Tibial nerve (tissue), 4 donors: Measurements from ENCODE around the gene CYP4F3. TPM values are rescaled to one million over a fixed set of nuclear protein-coding genes. Genes with fewer than 3 reads are reported as not detected.

Experiments used
- DNase-seq, 2 donors: peaks; one replicate each; pipeline ENCODE4 v3.0.0-alpha.2; 2019; ENCODE audit warnings: low spot score in 2 of 2
- H3K27ac ChIP-seq, 4 donors: fragments of 200-600 bp; sonication (generic) in 3 of 4; one replicate each; pipeline ENCODE4 v1.5.1; 2017 to 2019; ENCODE audit warnings: mild to moderate bottlenecking in 1 of 4
- H3K27me3 ChIP-seq, 2 donors: fragments of 200-600 bp; sonication (generic) in 1 of 2; one replicate each; pipeline versions ENCODE4 v1.5.1 to v1.6.0; 2017 to 2019
- H3K36me3 ChIP-seq, 3 donors: fragments of 200-600 bp; sonication (generic); one replicate each; pipeline ENCODE4 v1.5.1; 2018 to 2019
- H3K4me1 ChIP-seq, 4 donors: fragments of 200-600 bp; sonication (generic) in 3 of 4; one replicate each; pipeline ENCODE4 v1.5.1; 2017 to 2019
- H3K4me3 ChIP-seq, 4 donors: fragments of 200-600 bp; sonication (generic) in 3 of 4; one replicate each; pipeline ENCODE4 v1.5.1; 2017 to 2019; ENCODE audit warnings: mild to moderate bottlenecking in 1 of 4, moderate library complexity in 1 of 4
- H3K9me3 ChIP-seq, 4 donors: fragments of 200-600 bp; sonication (generic) in 3 of 4; one replicate each; pipeline ENCODE4 v1.5.1; 2017 to 2019
- EP300 ChIP-seq, 2 donors: sonication (generic); formaldehyde crosslinking; IDR thresholded peaks; one replicate each; pipeline ENCODE4 v1.6.1; 2017; ENCODE audit warnings: antibody characterized with exemption in 2 of 2, mild to moderate bottlenecking in 1 of 2
- POLR2A ChIP-seq, 2 donors: fragments of 450-650 bp; IDR thresholded peaks; one replicate each; pipeline ENCODE4 v1.6.1; 2017; ENCODE audit warnings: antibody characterized with exemption in 2 of 2, mild to moderate bottlenecking in 2 of 2, moderate library complexity in 2 of 2
- WGBS, 2 donors: methylation state at CpG; one replicate each; pipeline ENCODE4 v1.1.5; 2018; 5-methylcytosine and 5-hydroxymethylcytosine counted together
- total RNA-seq, 4 donors: library from RNA; depleted of rRNA; stranded (reverse); fragments of >200 nt; gene quantifications; one replicate each; pipeline ENCODE4 v1.1.0, GENCODE V29; 2016
- TF ChIP-seq, protein P1 (sequence below), 5 experiments: fragments of 200-600 bp in 3 of 5; fragments of 450-650 bp in 2 of 5; sonication (generic) in 3 of 5; IDR thresholded peaks; one replicate each; pipeline ENCODE4 v1.5.1; 2016 to 2019; ENCODE audit warnings: antibody characterized with exemption in 5 of 5, mild to moderate bottlenecking in 3 of 5, moderate library complexity in 2 of 5

The CYP4F3 gene
- total RNA-seq, 4 donors from 2014 or later: 3.3 to 19.7 (median 13.0) TPM; not detected in 1

DNA sequence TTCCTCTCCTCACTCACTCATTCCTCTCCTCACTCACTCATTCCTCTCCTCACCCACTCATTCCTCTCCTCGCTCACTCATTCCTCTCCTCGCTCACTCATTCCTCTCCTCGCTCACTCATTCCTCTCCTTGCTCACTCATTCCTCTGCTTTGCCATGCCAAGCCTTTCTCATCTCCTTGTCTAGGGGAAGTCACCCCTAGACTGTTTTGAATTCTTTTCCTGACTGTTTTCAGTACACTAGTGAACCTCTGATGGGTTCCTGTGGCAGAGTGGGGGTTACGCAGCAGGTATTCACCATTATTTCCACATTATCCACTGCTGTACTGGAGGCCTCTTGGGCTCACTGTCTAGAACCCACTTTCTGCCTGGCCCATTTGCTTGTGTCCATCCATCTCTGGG lies 24.5 kb upstream of the CYP4F3 start:
- no peak overlapping the region for H3K27ac ChIP-seq
- DNase-seq: no peak
- H3K36me3 ChIP-seq: no peaks in the 10 kb centered on the region
- TF ChIP-seq, protein P1, sequence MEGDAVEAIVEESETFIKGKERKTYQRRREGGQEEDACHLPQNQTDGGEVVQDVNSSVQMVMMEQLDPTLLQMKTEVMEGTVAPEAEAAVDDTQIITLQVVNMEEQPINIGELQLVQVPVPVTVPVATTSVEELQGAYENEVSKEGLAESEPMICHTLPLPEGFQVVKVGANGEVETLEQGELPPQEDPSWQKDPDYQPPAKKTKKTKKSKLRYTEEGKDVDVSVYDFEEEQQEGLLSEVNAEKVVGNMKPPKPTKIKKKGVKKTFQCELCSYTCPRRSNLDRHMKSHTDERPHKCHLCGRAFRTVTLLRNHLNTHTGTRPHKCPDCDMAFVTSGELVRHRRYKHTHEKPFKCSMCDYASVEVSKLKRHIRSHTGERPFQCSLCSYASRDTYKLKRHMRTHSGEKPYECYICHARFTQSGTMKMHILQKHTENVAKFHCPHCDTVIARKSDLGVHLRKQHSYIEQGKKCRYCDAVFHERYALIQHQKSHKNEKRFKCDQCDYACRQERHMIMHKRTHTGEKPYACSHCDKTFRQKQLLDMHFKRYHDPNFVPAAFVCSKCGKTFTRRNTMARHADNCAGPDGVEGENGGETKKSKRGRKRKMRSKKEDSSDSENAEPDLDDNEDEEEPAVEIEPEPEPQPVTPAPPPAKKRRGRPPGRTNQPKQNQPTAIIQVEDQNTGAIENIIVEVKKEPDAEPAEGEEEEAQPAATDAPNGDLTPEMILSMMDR (IDR thresholded peaks at IDR 0.05): no peak
- no peak for TF ChIP-seq EP300 (IDR thresholded peaks at IDR 0.05)
- TF ChIP-seq POLR2A (IDR thresholded peaks at IDR 0.05): no peak
- no peaks in the 10 kb centered on the region for H3K4me1 ChIP-seq
- no peaks in the 10 kb centered on the region for H3K9me3 ChIP-seq
- H3K27me3 ChIP-seq: peaks cover 0 to 2% of the 10 kb centered on the region in 2 donors
- WGBS, 2 donors: 89 to 94% methylated on average over 4 of the region's 4 CpGs
- H3K4me3 ChIP-seq: no peak overlapping the region

DNA sequence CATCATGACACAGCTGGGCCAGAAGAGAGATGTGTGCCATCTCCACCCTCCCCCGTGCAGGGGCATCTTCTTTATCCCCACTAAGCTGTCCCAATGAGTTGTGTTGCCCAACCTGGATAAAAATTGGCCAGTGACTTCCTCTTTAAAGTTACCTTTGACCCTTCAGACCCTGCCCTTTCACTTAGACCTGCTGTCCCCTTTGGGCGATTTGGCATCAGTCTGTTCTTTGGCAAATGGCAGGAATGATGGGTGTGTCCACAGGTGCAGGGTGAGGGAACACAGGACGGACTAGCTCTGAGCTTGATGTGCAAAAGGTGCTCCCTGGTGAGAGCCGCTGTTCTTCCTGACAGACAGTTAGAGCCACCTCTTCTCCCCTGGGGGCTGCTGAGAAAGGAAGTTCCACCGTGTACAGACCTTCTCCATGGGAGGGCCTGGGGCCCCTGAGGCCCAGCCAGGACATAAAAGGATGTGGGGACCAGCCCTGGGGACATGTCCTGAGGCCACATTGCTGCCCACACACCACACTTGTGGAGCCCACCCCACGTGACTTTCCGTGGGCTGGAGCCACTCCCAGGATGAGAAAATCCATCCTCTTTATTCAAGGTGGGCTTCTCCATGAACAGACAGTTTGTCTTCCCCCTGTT lies 23.9 kb upstream of the CYP4F3 start:
- H3K4me1 ChIP-seq: no peaks in the 10 kb centered on the region
- no peak overlapping the region for H3K4me3 ChIP-seq
- 45 to 46% methylated on average over 5 to 7 of the region's 7 CpGs for WGBS, 2 donors
- no peaks in the 10 kb centered on the region for H3K9me3 ChIP-seq
- peaks cover 0 to 2% of the 10 kb centered on the region in 2 donors for H3K27me3 ChIP-seq
- no peaks in the 10 kb centered on the region for H3K36me3 ChIP-seq
- no peak overlapping the region for H3K27ac ChIP-seq
- TF ChIP-seq POLR2A (IDR thresholded peaks at IDR 0.05) (no peak), EP300 (IDR thresholded peaks at IDR 0.05) (no peak)
- TF ChIP-seq, protein P1 (IDR thresholded peaks at IDR 0.05): no peak
- no peak for DNase-seq

DNA sequence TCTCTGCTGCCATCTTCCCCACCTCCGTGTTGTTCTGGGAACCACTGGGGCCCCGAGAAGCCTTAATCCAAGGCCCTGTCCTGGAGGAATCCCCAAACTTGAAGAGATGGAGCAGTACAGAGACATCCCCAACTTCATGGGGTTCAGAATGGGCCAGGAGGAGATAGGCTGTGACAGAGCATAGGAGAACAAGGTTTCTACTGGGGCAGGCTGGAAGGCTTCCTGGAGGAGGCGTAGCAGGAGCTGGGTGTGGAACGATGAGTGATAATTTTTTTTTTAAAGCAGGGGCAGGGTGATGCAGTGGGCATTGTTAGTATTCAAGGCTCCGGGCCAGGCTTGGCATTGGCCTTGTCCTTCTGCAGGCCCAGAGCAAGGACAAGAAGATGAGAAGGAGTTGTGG lies 22.4 kb upstream of the CYP4F3 start:
- H3K4me3 ChIP-seq: no peak overlapping the region
- TF ChIP-seq, protein P1 (IDR thresholded peaks at IDR 0.05): no peak
- TF ChIP-seq EP300 (IDR thresholded peaks at IDR 0.05) (no peak), POLR2A (IDR thresholded peaks at IDR 0.05) (no peak)
- no peaks in the 10 kb centered on the region for H3K4me1 ChIP-seq
- H3K36me3 ChIP-seq: no peaks in the 10 kb centered on the region
- peaks cover 0 to 2% of the 10 kb centered on the region in 2 donors for H3K27me3 ChIP-seq
- H3K9me3 ChIP-seq: no peaks in the 10 kb centered on the region
- no peak for DNase-seq
- no peak overlapping the region for H3K27ac ChIP-seq
- WGBS, 2 donors: 73 to 74% methylated on average over 5 of the region's 5 CpGs

DNA sequence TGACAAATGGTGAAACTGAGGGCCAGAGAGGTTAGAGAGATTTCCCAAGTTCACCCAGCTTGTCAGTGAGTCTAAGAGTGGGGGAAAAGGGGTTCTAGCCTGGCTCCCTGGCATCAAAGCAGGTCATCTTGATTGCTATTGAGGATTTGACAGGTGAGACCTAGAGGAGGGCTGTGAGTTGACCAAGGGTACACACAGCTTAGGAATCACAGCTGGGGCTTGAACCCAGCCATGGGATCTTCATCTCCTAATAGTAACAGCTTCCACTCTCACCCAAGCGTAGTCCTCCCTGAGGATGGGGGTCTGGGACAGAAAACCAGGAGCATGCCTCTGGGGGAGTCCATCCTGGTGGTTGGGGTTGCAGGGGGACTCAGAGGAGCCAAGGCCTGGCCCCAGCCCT lies 18.9 kb upstream of the CYP4F3 start:
- TF ChIP-seq POLR2A (IDR thresholded peaks at IDR 0.05) (no peak), EP300 (IDR thresholded peaks at IDR 0.05) (no peak)
- TF ChIP-seq, protein P1 (IDR thresholded peaks at IDR 0.05): no peak
- peaks cover 0 to 7% of the 10 kb centered on the region in 2 donors for H3K27me3 ChIP-seq
- 38 to 50% methylated on average over 1 of the region's 1 CpG for WGBS, 2 donors

DNA sequence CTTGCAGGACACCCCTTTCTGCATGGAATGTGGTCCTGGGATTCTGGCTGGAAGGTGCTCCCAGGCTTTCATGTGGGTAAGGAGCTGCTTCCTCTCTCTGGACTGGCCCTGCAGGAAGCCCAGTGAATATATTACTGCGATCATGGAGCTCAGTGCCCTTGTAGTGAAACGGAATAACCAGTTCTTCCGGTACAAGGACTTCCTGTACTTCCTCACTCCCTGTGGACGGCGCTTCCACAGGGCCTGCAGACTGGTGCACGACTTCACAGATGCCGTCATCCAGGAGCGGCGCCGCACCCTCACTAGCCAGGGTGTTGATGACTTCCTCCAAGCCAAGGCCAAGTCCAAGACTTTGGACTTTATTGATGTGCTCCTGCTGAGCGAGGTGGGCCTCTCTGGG lies 17.7 kb upstream of the CYP4F3 start:
- no peak for DNase-seq
- Histone ChIP-seq H3K27ac (no peak overlapping the region), H3K27me3 (peaks cover 0 to 5% of the 10 kb centered on the region in 2 donors), H3K4me1 (no peaks in the 10 kb centered on the region), H3K4me3 (no peak overlapping the region), H3K36me3 (no peaks in the 10 kb centered on the region), H3K9me3 (no peaks in the 10 kb centered on the region)
- TF ChIP-seq, protein P1 (IDR thresholded peaks at IDR 0.05): no peak
- TF ChIP-seq POLR2A (IDR thresholded peaks at IDR 0.05) (no peak), EP300 (IDR thresholded peaks at IDR 0.05) (no peak)
- 68 to 72% methylated on average over 8 to 11 of the region's 11 CpGs for WGBS, 2 donors

More for the DNA sequence above, 18.9 kb upstream of the CYP4F3 start:
- Histone ChIP-seq H3K27ac (no peak overlapping the region), H3K36me3 (no peaks in the 10 kb centered on the region), H3K4me1 (no peaks in the 10 kb centered on the region), H3K4me3 (no peak overlapping the region), H3K9me3 (no peaks in the 10 kb centered on the region)
- DNase-seq: no peak
